Endothelial cell (in vitro differentiated cells): Measurements from ENCODE around the gene GJE1. TPM values are rescaled to one million over a fixed set of nuclear protein-coding genes. Genes with fewer than 3 reads are reported as not detected.
"Not testable (repeated sequence)": the region's sequence is repeated elsewhere in the genome, so short reads cannot be mapped to it uniquely, and the experiment has no call there.

Experiments
- DNase-seq: peaks from one replicate; pipeline ENCODE4 v3.0.0; 2021; ENCODE audit warnings: low spot score
- H3K27ac Mint-ChIP-seq: one replicate; pipeline ENCODE4 v1.8.0; 2021; ENCODE audit warnings: mixed read lengths, inconsistent platforms; ENCODE audit not compliant: unreplicated experiment
- H3K27me3 Mint-ChIP-seq: one replicate; pipeline ENCODE4 v1.8.0; 2021; ENCODE audit warnings: mild to moderate bottlenecking, moderate library complexity, mixed read lengths, inconsistent platforms; ENCODE audit not compliant: unreplicated experiment
- H3K36me3 Mint-ChIP-seq: one replicate; pipeline ENCODE4 v1.8.0; 2021; ENCODE audit warnings: mild to moderate bottlenecking, low read depth, mixed read lengths, inconsistent platforms; ENCODE audit not compliant: unreplicated experiment
- H3K4me1 Mint-ChIP-seq: one replicate; pipeline ENCODE4 v1.8.0; 2021; ENCODE audit warnings: mild to moderate bottlenecking, mixed read lengths, inconsistent platforms; ENCODE audit not compliant: unreplicated experiment
- H3K4me3 Mint-ChIP-seq: one replicate; pipeline ENCODE4 v1.8.0; 2021; ENCODE audit warnings: mild to moderate bottlenecking, mixed read lengths, inconsistent platforms; ENCODE audit not compliant: unreplicated experiment
- H3K9me3 Mint-ChIP-seq: one replicate; pipeline ENCODE4 v1.8.0; 2021; ENCODE audit warnings: mixed read lengths, inconsistent platforms; ENCODE audit not compliant: unreplicated experiment
- total RNA-seq: library from RNA; stranded (reverse); fragmentation: NEBNext Ultra II Directional; extraction: Animal tissue kit (Norgen Biotek cat#: 25700); gene quantifications from one replicate; pipeline ENCODE4 v1.2.1, GENCODE V29; 2021; ENCODE audit not compliant: unreplicated experiment
- TF ChIP-seq, protein P1 (sequence below): fragments of 200-600 bp; sonication (generic); IDR thresholded peaks from one replicate; pipeline ENCODE4 v1.5.0; 2021; ENCODE audit warnings: antibody characterized with exemption; ENCODE audit not compliant: unreplicated experiment

The GJE1 gene
- total RNA-seq, 1 donor from 2014 or later: not detected

DNA sequence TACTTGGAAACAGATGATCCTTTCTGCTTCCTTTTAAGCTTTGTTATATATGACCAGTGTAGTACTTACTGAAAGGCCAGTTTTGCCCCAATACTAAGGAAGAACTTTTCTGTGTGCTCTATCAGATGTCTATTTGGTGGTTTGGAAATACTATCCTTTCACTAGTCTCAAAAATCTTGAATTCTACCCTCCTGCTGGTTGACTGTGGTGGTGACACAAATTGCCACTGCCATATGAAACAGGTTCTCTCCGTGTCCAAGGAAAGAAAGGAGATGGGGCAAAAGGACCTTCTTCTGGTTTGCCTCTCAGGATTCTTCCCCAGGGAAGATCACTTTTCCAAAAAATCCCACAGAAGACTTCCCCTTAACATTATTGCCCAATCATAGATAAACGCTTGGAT lies 6.2 kb downstream of the GJE1 start:
- H3K27me3 Mint-ChIP-seq: no peaks in the 10 kb centered on the region
- no peak overlapping the region for H3K4me3 Mint-ChIP-seq
- no peaks in the 10 kb centered on the region for H3K4me1 Mint-ChIP-seq

DNA sequence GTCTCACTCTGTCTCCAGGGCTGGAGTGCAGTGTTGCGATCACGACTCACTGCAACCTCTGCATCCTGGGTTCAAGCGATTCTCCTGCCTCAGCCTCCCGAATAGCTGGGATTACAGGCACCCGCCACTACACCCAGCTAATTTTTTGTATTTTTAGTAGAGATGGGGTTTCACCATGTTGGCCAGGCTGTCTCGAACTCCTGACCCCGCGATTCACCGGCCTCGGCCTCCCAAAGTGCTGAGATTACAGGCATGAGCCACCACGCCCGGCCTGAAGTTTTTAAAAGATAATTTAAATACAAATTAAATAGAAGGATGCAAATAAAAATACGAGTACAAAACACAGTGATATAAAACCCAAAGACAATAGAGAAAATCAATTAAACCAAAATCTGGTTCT lies 8.8 kb downstream of the GJE1 start:
- H3K4me1 Mint-ChIP-seq, DNase-seq, H3K27ac Mint-ChIP-seq, H3K4me3 Mint-ChIP-seq, H3K9me3 Mint-ChIP-seq, H3K36me3 Mint-ChIP-seq, H3K27me3 Mint-ChIP-seq: not testable (repeated sequence)

More for the DNA sequence above, 6.2 kb downstream of the GJE1 start:
- H3K9me3 Mint-ChIP-seq: no peaks in the 10 kb centered on the region
- TF ChIP-seq, protein P1, sequence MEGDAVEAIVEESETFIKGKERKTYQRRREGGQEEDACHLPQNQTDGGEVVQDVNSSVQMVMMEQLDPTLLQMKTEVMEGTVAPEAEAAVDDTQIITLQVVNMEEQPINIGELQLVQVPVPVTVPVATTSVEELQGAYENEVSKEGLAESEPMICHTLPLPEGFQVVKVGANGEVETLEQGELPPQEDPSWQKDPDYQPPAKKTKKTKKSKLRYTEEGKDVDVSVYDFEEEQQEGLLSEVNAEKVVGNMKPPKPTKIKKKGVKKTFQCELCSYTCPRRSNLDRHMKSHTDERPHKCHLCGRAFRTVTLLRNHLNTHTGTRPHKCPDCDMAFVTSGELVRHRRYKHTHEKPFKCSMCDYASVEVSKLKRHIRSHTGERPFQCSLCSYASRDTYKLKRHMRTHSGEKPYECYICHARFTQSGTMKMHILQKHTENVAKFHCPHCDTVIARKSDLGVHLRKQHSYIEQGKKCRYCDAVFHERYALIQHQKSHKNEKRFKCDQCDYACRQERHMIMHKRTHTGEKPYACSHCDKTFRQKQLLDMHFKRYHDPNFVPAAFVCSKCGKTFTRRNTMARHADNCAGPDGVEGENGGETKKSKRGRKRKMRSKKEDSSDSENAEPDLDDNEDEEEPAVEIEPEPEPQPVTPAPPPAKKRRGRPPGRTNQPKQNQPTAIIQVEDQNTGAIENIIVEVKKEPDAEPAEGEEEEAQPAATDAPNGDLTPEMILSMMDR: peak; percentile 30
- H3K36me3 Mint-ChIP-seq: no peaks in the 10 kb centered on the region
- no peak for DNase-seq
- no peak overlapping the region for H3K27ac Mint-ChIP-seq

DNA sequence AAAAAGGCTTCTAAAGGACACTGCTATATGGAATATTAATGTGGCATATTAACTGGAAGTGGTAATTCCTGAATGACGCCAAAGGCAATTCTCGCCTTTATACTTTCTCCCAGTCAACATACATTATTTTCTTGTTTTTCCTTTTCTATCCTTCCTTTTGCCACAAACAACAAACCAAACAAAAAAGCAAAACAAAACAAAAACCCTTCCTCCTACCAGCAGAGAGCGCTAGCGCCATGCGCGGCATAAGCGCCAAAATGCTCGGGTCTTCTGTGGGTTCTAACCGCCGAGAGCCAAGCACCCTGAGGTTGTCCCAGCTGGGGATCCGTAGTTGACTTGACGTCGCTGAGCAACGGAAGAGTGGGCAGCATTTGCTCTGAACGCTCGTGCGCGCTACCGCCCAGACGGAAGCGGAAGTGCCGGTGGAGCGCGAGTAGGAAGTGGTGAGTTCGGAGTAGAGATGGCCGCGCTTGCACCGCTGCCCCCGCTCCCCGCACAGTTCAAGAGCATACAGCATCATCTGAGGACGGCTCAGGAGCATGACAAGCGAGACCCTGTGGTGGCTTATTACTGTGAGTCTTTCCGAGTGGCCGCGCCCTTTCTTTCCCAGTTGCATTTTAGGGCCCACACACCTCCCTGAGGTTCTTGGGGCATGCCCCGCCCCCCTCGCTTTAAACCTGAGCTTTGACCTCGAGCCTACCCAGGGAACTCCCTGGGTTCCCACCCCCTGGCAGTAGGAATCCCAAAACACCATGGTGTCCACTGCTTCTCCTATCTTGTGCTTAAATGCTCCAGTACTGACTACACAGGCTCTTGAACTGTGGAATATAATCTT lies 14.3 kb downstream of the GJE1 start, which contains the start of the genes NMBR and VTA1:
TSS of gene NMBR (minus strand) at position 295 of the 835 bp plus-strand sequence. CDS start 58,464 bp downstream, outside the sequence.
TSS of gene VTA1 (plus strand) at position 436 of the 835 bp plus-strand sequence. CDS start at position 461, 25 bp downstream.
- DNase-seq: peak; percentile 93
- TF ChIP-seq, protein P1: peak; percentile 71
- no peaks in the 10 kb centered on the region for H3K36me3 Mint-ChIP-seq

DNA sequence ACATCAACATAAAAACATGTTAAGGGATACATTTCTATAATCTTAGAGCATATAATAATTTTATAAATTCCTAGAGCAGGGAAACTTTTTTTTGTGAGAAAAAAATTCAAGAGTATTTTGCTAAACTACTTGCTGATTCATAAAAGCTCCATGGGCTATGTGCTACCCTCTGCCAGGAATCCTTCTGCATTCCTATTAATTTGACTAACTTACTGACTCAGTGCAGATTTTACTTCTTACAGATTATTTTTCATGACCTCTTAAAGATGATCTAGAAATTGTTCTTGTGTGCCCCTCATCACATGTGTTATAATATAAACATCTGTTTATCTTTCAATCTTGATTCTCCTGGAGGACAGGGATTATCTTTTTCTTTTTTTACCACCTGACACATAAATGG lies 20.0 kb downstream of the GJE1 start:
- Mint-ChIP-seq H3K4me3 (no peak overlapping the region), H3K4me1 (peaks cover 19% of the 10 kb centered on the region), H3K27me3 (peaks cover 3% of the 10 kb centered on the region), H3K27ac (no peak overlapping the region), H3K36me3 (no peaks in the 10 kb centered on the region), H3K9me3 (no peaks in the 10 kb centered on the region)
- no peak for DNase-seq
- TF ChIP-seq, protein P1: no peak

More for the DNA sequence above, 14.3 kb downstream of the GJE1 start, which contains the start of the genes NMBR and VTA1:
- no peaks in the 10 kb centered on the region for H3K9me3 Mint-ChIP-seq
- peak within 1 kb of the TSS; percentile 97 for H3K4me3 Mint-ChIP-seq
- peaks cover 35% of the 10 kb centered on the region for H3K4me1 Mint-ChIP-seq
- peaks cover 3% of the 10 kb centered on the region for H3K27me3 Mint-ChIP-seq
- H3K27ac Mint-ChIP-seq: peak within 1 kb of the TSS; percentile 91

DNA sequence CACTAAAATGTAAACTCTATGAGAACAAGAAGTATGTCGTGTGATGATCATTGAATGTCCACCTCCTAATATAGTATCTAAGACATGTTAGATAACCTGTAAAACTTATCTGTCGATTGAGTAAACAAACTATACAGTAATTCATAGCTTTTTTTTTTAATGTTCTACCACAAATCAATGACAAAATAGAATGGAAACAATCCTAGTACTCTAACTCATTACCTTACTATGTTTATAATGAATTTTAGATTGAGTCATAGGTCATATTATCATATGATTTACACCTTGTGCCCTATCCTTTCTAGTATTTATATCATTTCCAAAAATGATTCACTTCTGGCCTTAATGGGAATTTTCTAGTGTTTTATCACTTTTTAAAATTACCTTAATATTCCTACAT lies 20.5 kb downstream of the GJE1 start:
- H3K27ac Mint-ChIP-seq: no peak overlapping the region
- no peak overlapping the region for H3K4me3 Mint-ChIP-seq
- H3K36me3 Mint-ChIP-seq: no peaks in the 10 kb centered on the region
- peaks cover 16% of the 10 kb centered on the region for H3K4me1 Mint-ChIP-seq
- TF ChIP-seq, protein P1: no peak
- peaks cover 3% of the 10 kb centered on the region for H3K27me3 Mint-ChIP-seq
- DNase-seq: no peak
- no peaks in the 10 kb centered on the region for H3K9me3 Mint-ChIP-seq
